Hematopoietic multipotent progenitor cell treated with erythropoietin and hydrocortisone succinate and interleukin-3 and kit ligand, for 17 days (in vitro differentiated cells): Measurements from ENCODE around the gene LRRC4C.

Experiments
- DNase-seq: peaks from one replicate; pipeline ENCODE4 v3.0.0-alpha.2; 2015; ENCODE audit warnings: low spot score

The LRRC4C gene

DNA sequence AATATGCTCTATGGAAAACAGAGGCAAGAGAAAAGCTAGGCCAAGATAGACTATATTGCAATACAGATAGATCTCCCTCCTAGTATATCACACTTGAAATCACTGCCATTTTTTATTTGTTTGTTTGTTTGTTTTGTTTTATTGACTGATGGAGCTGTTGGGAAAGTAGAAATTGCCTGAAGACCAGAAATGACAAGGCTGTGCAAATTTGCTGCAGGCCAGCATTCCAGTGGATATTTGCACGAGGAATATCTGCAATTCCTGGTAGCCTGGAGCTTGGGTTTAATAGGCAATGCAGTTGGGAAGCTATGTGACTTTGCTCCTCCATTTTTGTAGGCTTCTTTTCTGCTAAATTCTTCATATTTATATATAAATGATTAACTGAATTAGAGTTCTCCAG lies 991.7 kb downstream of the LRRC4C start:
- DNase-seq: no peak

DNA sequence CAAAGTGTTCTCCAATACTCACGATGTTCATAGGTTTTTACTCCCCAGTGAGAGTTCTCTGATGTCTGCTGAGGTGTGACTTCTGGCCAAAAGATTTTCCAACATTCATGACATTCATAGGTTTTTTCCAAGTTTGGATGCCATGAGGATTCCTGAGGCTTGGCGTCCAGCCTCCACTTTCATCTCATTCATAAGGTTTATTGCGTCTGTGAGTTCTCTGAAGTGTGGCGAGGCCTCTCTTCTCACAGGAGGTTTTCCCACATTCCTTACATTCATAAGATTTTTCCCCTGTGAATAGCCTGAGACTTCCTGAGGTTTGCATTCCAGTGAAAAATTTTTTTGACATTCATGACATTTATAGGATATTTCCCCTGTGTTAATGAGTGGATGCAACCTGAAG lies 1014.1 kb downstream of the LRRC4C start:
- no peak for DNase-seq

DNA sequence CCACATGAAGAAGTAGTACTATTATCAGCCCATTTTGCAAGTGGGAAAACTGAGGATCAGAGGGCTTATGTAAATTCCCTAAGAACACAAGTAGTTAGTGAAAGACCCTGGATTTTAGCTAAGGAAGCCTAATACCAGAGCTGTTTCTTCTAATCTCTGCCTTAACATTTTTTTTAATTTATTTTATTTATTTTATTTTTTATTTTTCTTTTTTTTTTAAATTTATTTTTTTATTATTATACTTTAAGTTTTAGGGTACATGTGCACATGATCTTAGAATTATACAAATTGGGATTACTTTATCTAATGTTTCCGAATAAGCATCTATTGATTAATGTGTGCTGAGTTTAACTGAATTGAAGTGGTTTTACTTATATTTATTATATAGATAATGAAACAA lies 1015.3 kb downstream of the LRRC4C start:
- no peak for DNase-seq

DNA sequence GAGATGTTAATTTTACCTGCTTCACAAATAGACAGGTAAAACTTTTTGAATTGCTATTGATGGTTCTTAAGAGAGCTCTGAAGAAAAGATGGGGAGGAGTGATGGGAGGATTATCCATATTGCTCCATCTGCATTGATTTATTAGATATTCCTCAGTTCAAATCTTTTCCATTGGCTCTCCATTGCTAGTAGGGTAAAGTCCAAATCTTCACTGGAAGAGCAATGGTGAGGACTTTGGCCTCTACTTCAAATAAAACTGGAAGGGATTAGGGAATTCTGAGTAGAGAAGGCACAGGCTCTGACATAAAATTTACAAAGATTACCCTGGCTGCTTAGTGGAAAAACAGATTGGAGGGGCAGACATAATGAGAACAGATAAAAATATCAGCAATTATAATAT lies 1024.1 kb downstream of the LRRC4C start:
- no peak for DNase-seq

DNA sequence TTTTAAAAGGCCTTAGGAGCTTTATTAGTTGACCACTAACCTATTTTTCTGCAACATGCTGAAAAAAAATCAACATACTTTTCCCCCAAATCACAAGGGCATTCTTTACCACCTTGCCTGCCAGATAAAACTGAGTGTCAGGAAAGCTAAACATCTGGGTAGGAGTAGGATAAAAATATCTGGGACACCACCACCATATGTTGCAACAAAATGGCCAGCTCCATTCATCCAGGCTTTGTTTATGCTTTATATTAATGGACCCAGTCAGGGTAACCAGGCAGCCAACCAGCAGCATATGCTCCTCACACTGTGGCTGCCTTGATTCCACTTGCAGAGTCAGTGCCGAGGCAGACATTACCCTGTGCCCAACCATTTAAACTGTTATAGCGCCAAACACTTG lies 1024.5 kb downstream of the LRRC4C start:
- no peak for DNase-seq

DNA sequence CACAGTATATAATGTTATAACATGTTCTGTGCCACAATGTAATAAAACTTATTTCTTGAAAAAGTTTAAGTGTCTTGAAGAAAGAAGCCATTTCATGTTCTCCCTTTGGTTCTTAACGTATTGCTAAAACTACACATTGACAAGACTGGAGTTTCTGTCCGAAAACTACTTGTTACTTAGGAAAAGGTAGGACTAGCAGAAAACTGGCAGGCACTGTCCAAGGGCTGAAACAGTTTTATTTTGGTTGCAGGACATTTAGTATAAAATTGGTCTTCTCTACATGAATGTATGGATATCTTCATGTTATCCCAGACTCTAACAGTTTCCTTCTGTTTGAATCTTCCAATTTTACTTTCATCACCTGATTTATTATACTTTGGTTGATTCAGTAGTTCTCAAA lies 1027.1 kb downstream of the LRRC4C start:
- DNase-seq: no peak

DNA sequence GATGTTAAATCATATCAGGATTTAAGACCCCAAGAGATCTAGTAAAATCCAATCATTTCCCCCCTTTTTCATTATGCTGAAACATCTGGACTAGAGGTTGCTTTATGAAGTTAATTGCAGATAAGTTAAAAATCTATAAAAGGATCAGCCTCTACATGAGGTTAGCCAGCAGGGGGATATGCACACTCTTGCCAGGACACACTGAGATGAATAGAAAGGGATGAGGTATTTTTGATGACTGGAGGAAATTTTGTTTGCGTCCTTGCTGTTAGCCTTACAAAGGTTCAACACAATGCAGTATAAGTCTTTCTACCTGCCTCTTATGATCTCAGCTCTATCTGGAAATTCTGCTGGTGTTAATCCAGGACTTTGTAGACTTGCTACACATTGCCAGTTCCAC lies 1034.3 kb downstream of the LRRC4C start:
- DNase-seq: no peak

DNA sequence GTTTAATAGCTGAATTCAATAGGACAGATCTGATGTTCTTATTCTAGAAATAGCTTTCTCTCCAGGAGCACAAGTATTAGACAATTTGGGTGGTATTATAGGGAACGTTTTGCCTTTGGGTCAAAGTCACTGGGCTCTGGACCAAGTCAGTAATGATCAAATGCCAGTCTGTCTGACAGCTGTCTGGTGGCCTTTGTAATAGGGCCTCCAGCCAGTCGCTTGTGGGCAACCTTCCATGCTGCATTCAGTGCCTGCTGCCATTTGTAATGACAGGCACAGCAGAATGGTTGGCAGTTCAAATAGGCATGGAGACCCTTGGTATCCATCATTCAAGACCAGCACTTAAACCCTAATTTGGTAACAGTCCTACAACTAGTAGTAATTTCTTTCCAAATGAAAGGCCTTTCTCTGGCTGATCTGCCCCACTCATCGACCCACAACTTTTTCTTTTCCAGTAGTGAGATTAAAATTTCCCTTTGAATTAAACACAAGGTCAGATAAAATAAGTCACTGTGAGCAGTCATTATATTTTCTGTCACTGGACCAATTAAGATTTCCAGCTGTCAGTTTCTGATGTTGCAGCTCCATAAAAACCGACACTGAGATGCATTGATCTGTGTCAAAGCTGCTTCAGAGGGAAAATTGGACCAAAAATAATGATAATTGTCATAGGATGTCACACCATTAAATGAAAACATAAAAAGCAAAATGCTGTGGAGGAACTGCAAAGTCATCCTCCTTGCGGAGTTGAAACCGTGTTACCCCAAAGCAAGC lies 1038.1 kb downstream of the LRRC4C start:
- DNase-seq: no peak

DNA sequence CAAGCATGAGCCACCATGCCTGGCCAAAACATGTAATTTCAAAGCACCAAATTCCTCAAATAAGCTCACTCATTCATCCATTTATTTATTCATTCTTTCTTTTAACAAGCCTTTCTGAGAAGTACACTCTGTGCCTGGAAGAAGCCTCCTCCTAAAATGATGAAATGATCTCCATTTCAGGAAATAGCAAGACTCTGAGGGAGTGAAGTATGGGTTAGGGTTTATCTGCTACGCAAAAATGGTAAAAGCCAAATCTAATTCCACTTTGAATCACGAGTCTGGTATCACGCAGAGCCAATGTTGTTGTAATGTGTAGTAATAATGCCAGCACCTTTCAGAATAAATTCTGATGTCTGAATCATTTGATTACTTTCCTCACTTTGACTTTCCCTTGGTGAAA lies 1041.8 kb downstream of the LRRC4C start:
- no peak for DNase-seq

DNA sequence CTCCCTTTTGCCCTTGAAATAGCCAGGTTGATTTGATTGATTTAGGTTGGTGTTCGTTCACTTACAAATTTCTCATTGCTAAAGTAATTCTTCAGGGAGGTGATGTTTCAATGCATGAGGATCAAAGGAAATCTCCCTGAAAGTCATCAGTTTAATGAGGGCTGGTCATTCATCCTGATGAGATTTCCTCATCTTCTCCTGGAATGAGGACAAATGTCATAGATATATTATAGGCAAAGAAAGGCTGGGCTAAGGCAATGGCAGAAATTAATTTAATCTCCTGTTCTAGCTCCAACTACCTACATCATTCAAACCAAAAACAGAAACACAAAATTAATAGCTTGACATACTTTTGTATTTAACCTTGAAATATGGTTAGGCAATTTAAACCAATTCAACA lies 1052.1 kb downstream of the LRRC4C start:
- DNase-seq: no peak

DNA sequence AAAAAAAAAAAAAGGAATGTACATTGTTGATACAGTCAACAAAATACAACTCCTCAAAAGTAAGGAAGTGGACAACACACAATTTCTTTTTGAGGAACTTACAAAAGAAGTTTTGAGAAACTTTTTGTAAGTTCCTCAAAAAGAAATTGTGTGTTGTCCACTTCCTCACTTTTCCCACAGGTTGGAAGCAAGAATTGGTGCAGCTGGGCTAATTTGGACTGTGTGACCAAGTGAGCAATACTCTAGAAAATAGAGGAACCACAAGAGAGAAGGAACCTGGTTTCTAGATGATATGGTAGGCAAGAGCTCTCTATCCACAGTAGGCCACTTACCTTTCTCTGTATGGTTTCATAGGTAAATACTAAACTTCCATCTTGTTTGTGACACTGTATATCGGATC lies 1053.8 kb downstream of the LRRC4C start:
- DNase-seq: no peak

DNA sequence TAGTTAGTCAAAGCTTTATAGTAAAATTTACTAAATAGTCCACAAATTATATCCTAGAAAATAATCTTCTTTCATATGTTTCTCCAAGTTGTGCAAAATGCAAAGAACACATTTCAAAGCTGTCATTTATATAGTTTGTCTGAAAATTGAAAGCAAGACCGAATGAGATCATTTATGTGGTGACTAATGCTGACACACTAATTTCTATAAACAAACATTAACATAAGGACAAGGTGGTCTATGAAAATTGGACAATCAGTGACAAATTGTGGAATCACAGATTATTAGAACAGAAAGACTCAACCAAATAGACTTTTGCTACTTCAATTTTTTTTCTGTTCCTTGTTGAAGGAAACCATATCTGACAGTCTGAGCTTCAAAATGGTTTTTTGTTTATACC lies 1056.1 kb downstream of the LRRC4C start:
- no peak for DNase-seq

DNA sequence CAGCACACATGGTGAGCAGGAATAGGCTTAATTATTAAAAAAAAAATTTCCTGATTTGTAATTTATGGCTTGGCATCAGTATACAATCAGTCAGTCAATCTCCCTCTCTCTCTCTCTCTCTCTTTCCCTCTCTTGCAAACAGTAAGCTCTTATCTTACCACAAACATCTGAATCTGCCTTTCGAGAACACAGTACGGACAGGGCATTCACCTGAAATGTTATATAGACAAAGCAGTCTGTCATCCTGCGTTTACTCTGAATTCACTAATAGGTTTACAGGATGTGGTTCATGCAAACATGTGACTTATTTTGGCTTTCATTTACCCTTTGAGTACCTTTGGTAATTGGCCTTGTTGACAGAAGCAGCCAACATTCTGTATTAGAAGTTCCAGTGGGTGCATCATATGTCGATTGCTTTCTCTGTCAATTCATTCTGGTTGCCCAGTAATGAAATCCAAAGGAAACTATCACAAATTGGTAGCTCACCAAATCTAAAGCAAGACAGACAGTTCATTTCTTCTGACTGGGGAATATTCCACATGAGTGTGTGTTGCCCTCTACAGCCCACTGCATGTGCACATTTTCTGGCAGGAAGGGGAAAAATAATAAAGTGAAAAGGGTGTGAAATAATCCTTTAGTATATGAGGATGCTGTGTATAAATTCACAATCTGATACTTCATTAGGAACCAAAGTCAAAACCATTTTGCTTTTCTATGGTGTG lies 1058.2 kb downstream of the LRRC4C start:
- no peak for DNase-seq

DNA sequence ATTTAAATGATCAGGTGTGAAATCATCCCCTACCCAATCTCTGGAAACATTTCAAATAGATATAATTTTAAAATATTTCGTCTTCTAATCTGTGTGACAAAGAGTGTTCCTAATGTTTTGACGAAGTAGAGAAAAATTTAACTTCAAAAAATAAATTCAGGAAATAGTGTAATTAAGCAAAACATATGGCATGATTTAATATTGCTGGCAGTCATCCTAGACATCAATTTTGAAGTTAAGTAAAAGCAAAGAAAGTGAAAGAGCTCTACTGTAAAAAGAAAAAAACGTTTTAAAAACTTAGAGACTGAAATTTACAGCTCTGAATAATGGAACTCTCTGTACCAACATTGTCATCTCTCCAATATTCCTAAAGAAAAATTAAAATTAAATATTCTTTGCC lies 1062.3 kb downstream of the LRRC4C start:
- DNase-seq: no peak

DNA sequence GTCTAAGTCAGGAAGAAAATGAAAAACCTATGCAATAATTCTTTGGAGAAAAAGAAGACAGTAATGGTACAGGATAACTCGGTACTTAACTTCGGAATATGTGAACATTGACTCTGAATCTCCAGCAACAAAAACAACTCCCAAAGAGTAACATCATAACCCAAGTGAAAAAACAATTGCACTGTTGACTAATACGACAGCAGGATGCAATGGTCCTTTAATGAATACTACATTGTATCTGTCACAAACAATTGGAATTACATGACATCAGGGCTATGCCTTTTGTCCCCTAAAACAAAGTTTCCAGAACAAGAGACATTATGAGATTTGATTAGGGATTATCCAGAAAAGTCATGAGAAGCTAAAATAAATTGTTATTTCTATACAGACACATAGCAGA lies 1065.9 kb downstream of the LRRC4C start:
- no peak for DNase-seq

DNA sequence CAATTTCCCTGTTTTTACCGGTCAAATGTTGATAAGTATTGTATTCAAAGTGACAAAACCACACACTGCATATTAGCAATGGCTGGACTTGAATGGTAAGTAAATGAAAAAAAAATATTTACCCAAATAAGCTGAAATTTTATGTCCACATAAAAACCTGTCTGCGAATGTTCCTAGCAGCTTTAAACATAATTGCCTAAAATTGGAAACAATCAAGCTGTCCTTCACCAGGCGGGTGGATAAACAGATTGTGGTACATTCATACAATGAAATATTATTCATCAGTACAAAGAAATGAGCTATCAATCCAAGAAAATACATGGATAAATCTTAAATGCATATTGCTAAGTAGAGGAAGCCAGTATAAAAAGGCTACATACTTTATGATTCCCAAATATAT lies 1067.8 kb downstream of the LRRC4C start:
- DNase-seq: no peak

DNA sequence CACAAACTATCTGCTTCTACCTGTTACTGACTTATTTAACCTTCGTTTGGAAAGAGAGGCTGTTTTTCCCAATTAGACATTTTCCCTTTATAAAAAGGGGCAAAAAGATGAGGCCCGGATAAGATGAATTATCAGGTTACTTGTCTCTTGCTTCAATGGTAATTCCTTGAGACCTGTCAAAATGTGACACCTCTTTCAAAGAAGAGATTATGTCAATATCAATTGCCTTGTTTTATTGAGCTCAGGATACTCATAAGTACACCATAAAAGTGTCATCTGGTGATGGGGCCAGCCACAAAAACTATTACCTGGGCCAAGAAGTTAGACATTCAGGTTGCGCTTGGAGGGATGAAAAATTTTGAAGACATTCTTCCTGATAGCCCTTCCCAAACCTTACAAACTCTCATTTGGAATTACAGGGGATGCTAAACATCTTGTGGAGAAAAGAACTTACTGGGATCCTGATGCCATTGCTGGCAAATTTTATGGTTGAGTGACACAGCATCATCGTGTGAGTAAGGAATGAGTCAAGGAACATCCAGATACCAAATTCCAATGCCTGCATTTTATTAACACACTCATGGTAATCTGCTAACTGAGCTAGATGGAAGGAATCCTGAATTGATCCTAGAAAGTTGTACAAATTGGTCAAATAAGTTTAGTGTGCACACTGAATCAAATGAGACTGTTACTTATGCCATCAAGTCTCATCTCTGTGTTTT lies 1071.2 kb downstream of the LRRC4C start:
- DNase-seq: no peak

DNA sequence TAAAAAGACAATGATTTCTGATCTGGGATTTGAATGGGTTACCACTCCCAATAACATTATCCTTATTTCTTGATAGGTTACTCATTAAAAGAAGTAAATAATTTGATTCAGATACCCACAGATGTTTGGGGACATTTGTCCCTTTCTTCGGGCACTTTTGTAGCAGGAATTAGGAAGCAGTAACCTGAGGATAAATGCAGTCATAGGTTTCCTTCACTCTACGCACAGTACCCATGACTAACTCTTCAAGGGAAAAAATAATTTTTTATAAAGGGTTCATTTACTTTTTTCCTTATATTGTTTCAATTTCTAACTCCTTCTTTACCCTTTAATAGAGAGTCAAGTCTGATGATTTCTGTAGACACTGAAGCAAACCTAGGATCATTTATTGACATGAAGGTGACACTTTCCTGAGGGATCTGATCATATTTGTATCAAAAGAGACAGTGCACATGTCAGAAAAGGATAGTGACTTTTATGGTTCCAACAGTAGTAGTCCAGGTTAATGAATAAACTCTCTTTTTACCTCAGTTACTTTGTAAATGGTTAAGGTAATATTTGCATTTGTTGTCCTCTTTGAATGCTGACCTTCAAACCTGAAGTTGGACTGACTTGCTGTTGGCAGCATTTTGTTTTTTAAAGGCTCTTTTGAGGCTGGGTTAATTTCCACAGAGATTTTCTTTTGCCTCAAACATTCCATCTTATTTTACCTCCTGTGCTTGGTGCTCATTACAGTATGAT lies 1072.0 kb downstream of the LRRC4C start:
- DNase-seq: no peak

DNA sequence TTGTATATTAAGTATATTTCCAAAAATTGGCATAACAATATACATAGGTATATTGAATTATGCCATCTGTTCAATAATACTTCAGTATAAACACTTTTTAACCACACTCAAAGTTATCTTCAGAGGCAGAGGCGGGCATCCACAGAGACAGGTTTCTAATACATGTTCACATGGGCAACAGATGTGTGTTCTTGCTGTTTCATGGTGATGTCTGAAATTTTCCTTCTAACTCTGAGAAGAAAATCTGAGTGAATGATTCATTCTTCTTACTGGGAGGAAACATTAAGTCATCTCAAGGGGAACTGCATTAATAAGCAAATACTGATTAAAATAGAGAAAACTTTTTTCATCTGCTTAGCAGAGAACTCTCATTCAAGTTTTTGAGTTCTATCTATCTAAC lies 1074.5 kb downstream of the LRRC4C start:
- DNase-seq: no peak

DNA sequence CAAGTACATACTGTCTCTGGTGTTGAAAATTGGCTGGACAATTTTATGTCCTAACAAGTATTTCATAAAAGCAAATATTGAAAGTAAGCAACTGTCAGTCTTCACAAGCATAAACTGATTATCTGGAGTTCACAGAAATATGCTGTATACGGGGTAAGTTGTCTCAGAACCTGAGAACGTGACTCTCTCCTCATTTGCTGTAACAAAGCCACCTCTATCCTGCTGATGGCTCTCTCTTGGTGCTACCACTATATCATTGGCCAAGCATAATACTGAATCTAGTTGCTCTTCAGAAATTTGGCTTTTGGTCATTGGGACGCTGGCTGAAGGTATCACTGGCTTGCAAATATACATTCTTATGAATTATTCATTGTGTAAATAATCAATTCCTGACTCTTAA lies 1078.0 kb downstream of the LRRC4C start:
- no peak for DNase-seq

DNA sequence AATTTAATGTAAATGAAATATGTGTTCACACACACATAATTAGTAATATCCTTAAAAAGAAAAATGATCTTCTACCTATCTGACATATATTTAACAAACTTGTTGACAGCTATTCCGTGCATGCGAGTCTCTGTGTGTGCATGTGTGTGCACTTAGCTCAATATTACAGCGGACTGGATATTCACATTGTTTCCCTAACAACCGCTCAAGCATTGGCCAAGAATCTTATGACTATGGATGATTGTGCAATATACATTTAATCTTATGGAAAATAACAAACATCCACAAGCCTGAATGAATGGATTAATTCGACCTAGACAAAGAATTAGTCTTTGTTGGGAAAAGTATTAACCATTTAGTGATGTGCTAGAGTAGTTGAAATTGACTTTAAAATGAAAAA lies 1078.6 kb downstream of the LRRC4C start:
- no peak for DNase-seq

DNA sequence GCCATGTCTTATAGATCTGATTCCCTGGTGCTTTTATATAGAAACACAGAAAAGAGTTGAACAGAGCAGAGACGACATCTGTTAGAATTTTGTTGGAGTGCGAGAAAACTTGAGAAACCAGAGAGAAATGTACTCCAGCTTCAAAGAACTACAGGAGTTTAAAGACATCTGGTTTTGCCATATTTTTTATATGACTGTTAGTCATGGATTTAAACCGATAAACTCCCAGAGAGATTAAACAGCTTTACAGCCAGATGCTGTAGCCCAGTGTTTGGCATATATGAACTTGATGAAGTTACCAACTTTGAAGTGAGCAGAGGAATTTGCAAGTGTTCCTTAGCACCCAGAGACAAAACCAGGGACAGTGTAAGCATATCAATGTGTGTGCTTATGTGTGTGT lies 1083.1 kb downstream of the LRRC4C start:
- no peak for DNase-seq
